ENCODE data around the gene HSD17B10.

GRCh38 chrX:53442322-53442631, 8.1 kb upstream of the HSD17B10 start:
- TF ChIP-seq EZH2 (conservative IDR thresholded peaks at IDR 0.05; ENCODE audit: low read depth, low read length) (no peak), KAT2B (IDR thresholded peaks at IDR 0.05; ENCODE audit: borderline replicate concordance, low read depth, low read length) (no peak), CREBL2 (CRISPR knock-in tag; IDR thresholded peaks at IDR 0.05; ENCODE audit: borderline replicate concordance) (no peak), E2F5 (CRISPR knock-in tag; conservative IDR thresholded peaks at IDR 0.05) (no peak), MAX (IDR thresholded peaks at IDR 0.05) (no peak)

Measured in HepG2 (cell line).